Brain microvascular endothelial cell (primary cell): Measurements from ENCODE around the gene STOML3.
A peak's percentile ranks its signal among the peaks of the same experiment; 100 is the strongest.

Source experiments
- DNase-seq: peaks from one replicate; pipeline ENCODE4 v3.0.0-alpha.2; 2020
- H3K27ac ChIP-seq: fragments of 250-450 bp; sonication (Bioruptor Pico); 2 replicates; pipeline ENCODE4 v1.5.1; 2020; ENCODE audit warnings: mild to moderate bottlenecking, moderate library complexity
- H3K27me3 ChIP-seq: fragments of 250-450 bp; sonication (Bioruptor Pico); replicated peaks from 2 replicates; pipeline ENCODE4 v1.5.1; 2020; ENCODE audit warnings: mild to moderate bottlenecking
- H3K36me3 ChIP-seq: fragments of 250-450 bp; sonication (Bioruptor Pico); replicated peaks from 2 replicates; pipeline ENCODE4 v1.5.1; 2020; ENCODE audit warnings: mild to moderate bottlenecking
- H3K4me3 ChIP-seq: 2 replicates; pipeline ENCODE4 v1.5.1; 2011; ENCODE audit warnings: low read depth, mild to moderate bottlenecking, control low read depth, low read length, moderate library complexity
- CTCF ChIP-seq: IDR thresholded peaks from 2 replicates; pipeline ENCODE4 v1.5.1; 2011; ENCODE audit warnings: low read depth, mild to moderate bottlenecking, moderate library complexity, low read length, control low read depth, inconsistent platforms; ENCODE audit errors: missing control alignments
- in situ Hi-C: cut with HindIII; loops from 2 replicates; pipeline ENCODE4 v1.10.0; 2017; ENCODE audit warnings: low sequenced_read_pairs, low pct_ligation_motif_present

STOML3 gene

DNA sequence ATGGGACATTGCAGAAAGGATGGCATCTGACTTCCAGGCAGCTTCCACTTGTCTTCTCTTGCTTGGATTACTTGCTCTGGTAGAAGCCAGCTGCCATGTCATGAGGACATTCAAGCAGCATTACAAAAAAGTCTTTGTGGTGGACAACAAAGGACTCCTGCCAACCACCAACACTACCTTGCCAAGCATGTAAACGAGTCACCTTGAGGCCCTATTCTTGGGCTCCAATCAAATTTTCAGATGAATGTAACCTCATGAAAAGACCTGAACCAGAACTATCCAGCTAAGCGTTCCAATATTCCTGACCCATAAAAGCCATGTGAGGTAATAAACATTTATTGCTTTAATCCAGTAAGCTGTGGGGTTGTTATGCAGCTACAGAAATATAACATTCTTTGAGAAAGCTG lies 34.8 kb upstream of the STOML3 start:
- Histone ChIP-seq H3K36me3 (peaks cover 32% of the 10 kb centered on the region), H3K4me3 (no peak overlapping the region), H3K27ac (no peak overlapping the region), H3K27me3 (no peaks in the 10 kb centered on the region)
- in situ Hi-C loops = no loop called here
- no peak for DNase-seq
- TF ChIP-seq CTCF = no peak

- no peaks in the 10 kb centered on the region for H3K27me3 ChIP-seq
- H3K36me3 ChIP-seq = peaks cover 32% of the 10 kb centered on the region
- no peak for TF ChIP-seq CTCF
- no peak for DNase-seq
- H3K4me3 ChIP-seq = no peak overlapping the region
- H3K27ac ChIP-seq = no peak overlapping the region
- in situ Hi-C loops = no loop called here
Measured at GRCh38 chr13:39023761-39024160, 33.1 kb upstream of the STOML3 start.

DNA sequence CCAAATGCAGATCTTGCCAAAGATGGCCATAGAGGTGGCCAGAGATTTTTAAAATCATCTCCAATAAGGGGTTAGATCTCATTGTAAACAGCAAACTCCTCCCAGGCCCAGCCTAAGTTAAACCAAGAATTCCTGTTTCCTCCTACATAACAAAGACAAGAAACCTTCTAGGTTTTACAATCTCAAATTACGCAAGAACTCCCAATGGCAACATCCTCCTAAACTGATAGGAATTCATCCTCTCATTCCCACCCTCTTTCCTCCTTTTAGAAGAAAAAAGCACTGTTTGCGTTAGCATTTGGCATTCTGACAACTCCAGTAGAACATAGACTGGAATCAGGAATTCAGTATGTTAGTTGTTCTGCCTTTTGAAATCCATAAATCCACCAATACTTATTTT lies 32.7 kb upstream of the STOML3 start:
- Histone ChIP-seq H3K27me3 (no peaks in the 10 kb centered on the region), H3K4me3 (no peak overlapping the region), H3K36me3 (peaks cover 32% of the 10 kb centered on the region), H3K27ac (no peak overlapping the region)
- in situ Hi-C loops = no loop called here
- no peak for TF ChIP-seq CTCF
- no peak for DNase-seq

- Histone ChIP-seq H3K27ac (no peak overlapping the region), H3K4me3 (no peak overlapping the region), H3K36me3 (peaks cover 44% of the 10 kb centered on the region), H3K27me3 (no peaks in the 10 kb centered on the region)
- in situ Hi-C loops = no loop called here
- no peak for DNase-seq
- TF ChIP-seq CTCF = no peak
Measured at GRCh38 chr13:39020853-39021462, 30.3 kb upstream of the STOML3 start.

DNA sequence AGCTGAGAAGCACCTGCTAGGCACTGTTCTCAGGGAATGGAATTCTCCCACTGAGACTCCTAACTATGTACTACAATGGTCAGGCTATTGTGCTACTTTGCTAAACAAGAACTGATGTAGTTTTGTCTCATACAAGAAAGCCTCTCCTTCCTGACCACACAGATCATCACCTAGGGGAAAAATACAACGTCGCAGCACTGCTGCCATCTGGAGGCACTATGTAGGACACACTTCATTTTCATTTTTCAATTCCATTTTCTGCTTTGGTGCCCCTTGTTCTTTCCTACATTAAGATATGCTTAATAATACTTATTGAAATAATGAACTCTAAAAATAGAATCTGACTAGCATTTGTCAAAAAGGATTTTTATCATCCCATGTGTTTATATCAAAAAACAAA lies 26.2 kb upstream of the STOML3 start:
- TF ChIP-seq CTCF = peak; percentile 73
- Histone ChIP-seq H3K4me3 (no peak overlapping the region), H3K36me3 (peaks cover 52% of the 10 kb centered on the region), H3K27ac (no peak overlapping the region), H3K27me3 (no peaks in the 10 kb centered on the region)
- DNase-seq = no peak
- in situ Hi-C loops = no loop called here

DNA sequence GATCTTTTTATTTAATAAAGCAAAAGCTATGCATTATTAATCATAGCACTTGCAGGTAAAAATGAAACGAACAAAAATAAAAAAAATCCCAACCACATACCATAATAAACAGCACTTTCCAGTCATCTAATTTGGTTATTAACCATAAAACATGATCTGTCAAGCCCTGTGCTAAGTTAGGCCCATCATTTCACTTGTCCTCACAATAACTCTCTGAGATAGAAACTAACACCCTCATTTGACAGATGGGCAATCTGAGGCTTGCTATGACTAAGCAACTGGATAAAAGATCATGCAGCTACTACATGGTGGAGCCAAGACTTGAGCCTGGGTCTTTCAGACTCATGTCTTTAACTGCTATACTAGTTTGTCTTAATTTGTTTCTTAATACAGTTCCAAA lies 25.5 kb upstream of the STOML3 start:
- no peak for DNase-seq
- Histone ChIP-seq H3K4me3 (no peak overlapping the region), H3K27ac (no peak overlapping the region), H3K27me3 (no peaks in the 10 kb centered on the region), H3K36me3 (peaks cover 53% of the 10 kb centered on the region)
- no peak for TF ChIP-seq CTCF
- in situ Hi-C loops = no loop called here
